Measurements from ENCODE around the gene NOS1AP.

- TF ChIP-seq, protein P1, sequence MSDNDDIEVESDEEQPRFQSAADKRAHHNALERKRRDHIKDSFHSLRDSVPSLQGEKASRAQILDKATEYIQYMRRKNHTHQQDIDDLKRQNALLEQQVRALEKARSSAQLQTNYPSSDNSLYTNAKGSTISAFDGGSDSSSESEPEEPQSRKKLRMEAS (IDR thresholded peaks at IDR 0.05; ENCODE audit: insufficient read depth, insufficient read length) = no peak
- TF ChIP-seq CTCF (IDR thresholded peaks at IDR 0.05; ENCODE audit: extremely low read depth in 1 of 2, insufficient read depth in 1 of 2, low read depth in 1 of 2, low read length in 2 of 2) (no peak), POLR2A (IDR thresholded peaks at IDR 0.05; ENCODE audit: low read depth, low read length) (no peak), GATA2 (IDR thresholded peaks at IDR 0.05; ENCODE audit: insufficient read depth, insufficient read length, low read depth, low read length) (no peak), EZH2 (IDR thresholded peaks at IDR 0.05; ENCODE audit: borderline replicate concordance, low read depth, low read length, severe bottlenecking) (no peak), MYC (IDR thresholded peaks at IDR 0.05; ENCODE audit: low read depth, low read length) (no peak)
Measured at GRCh38 chr1:162169031-162169790, 99.7 kb downstream of the NOS1AP start.
